Skin of body (tissue), 3 donors: ENCODE measurements around the gene ANKS3. TPM values are rescaled to one million over a fixed set of nuclear protein-coding genes. Genes with fewer than 3 reads are reported as not detected.
"Not testable (repeated sequence)": the region's sequence is repeated elsewhere in the genome, so short reads cannot be mapped to it uniquely, and the experiment has no call there.

ENCODE experiments used
- DNase-seq: peaks from one replicate; lab custom pipeline; 2025; lab: John Stamatoyannopoulos, UW
- small RNA-seq: library from RNA; depleted of rRNA; stranded (forward); fragments of <200 nt; gene quantifications from one replicate; pipeline ENCODE3, GENCODE V24; 2014; ENCODE audit warnings: low replicate concordance
- total RNA-seq: library from RNA; depleted of rRNA; stranded (reverse); fragments of >200 nt; gene quantifications from one replicate; pipeline ENCODE4 v1.2.3, GENCODE V29; 2014

ANKS3 gene
- total RNA-seq, 1 donor from 2014 or later = 16.9 TPM

DNA sequence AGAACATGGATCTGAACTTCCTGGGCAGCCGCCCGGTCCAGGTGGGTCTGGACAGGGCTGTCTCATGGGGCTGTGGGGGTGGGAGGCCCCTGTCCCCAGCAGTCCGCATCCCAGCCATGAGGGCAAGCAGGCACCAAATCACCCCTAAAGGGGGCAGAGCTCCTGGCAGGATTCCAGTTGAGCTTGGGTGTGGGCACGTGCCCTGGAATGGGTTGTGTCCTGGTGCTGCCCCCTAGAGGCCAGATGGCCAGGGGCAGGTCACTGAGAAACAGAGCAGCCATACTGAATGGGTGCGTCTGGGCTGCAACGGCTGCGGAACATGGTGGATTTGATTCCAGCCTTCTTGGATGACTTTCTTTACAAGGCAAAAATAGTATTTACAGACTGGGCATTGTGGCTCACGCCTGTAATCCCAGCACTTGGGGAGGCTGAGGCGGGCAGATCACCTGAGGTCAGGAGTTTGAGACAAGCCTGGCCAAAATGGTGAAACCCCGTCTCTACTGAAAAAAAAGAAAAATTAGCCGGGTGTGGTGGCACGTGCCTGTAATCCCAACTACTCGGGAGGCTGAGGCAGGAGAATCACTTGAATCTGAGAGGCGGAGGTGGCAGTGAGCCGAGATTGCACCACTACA lies 83.5 kb downstream of the ANKS3 start:
- DNase-seq = not testable (repeated sequence)

DNA sequence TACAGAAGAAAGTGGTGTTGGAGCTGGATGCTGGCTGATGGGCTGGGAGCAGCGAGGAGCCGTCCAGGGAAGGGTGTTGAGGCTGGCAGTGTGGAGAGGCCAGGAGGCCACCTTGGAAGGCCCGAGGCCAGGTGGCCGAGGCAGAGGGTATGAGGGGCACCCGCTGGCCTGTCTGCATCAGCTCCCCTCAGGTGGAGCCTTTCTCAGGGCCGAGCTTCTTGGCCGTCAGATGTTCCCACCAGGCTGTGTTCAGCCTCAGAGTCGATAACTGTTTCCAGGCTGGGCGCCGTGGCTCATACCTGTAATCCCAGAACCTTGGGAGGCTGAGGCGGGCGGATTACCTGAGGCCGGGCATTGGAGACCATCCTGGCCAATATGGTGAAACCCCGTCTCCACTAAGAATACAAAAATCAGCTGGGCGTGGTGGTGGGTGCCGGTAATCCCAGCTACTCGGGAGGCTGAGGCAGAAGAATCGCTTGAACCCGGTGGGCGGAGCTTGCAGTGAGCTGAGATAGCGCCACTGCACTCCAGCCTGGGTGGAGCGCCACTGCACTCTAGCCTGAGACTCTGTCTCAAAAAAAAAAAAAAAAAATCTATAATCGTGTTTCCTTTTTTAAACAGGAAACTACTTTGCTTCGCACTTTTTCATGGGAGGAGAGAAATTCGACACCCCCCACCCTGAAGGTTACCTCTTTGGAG lies 84.2 kb downstream of the ANKS3 start:
- no peak for DNase-seq

DNA sequence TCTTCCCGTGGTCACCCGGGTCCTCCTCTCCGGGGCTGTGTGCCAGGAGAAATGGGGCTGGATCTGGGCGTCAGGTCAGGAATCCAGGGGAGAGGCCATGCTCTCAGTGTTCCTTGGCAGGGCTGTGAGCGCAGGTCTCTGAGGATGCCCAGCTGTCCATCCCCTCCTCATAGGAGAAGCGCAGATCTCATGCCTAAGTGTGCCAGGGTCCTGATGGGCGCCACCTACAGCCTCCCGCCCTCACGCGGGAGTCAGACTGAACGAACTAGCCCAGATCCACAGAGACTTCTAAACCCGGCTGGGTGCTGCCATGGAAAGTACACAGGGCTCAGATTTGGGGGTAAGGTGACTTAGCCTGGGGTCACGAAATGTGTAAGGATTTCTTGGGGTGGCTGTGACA lies 85.2 kb downstream of the ANKS3 start:
- DNase-seq = no peak

DNA sequence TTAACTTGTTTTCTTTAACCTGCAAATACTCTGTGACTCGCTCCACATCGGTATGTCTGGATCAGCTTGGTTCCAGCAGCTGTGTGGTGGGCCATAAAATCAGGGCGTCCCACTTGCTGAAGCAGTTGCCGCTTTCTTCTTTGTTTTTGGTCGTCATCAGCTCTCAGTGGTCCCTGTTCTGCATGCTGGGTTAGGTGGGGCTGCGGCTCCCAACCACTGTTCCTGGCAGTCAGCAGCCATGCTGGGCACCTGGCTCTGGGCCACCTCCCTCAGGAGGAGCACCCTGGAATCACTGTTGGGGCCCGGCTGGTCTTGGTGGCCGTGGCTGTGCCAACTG lies 86.5 kb downstream of the ANKS3 start:
- no peak for DNase-seq

DNA sequence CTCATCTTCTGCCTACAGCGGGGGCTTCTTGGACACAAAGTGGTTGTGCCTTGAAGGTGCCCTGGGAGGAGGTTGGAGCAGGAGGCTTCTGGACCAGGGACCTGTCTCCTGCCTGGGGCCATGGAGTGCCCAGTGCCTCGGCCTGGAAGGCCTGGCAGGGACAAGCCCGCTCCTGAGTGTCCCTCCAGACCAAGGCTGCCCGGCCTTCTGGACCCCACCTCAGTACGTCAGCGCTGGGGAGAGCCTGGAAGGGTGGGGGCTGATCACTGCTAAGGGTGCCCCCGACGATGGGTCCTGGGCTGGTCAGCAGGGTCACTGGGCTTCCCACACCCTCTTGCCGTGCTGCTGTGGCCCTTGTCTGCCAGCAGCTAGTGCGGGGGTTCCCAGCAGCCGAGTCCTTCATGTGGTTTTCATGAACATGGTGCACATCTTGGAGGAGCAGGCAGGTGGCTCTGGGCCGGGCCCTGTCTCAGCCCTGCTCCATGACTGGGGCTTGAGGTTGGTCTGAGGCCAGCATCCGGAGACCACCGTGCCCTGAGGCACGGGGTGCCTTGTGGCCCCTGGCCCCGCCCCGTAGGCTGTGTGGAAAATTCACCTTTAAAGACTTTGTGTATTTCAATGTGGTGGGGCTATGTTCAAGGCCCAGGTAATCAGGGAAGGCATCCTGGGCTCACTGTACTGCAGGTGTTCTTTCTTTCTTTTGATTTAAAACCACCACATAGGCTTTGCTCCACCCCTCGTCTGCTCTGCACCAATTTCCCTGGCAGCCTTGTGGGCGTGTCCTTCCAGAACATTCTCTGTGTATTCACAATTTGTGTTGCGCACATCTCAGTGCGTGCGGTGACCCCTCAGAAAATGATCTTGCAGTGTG lies 87.1 kb downstream of the ANKS3 start:
- DNase-seq = no peak

Small RNAs within 50 kb of the gene (small RNA-seq; reads per million reads assigned to genes)
- gene MIR6769A = not detected
- gene RF00017 = not detected

Other genes starting within 250 kb of the ANKS3 start
- 6.6 TPM for gene CDIP1, start 195.5 kb downstream of the ANKS3 start, total RNA-seq
- 0.30 TPM for gene C16orf96, start 177.9 kb downstream of the ANKS3 start, total RNA-seq
- gene UBALD1, start 119.4 kb downstream of the ANKS3 start, total RNA-seq = 4.7 TPM
- gene MGRN1, start 109.4 kb downstream of the ANKS3 start, total RNA-seq = 21.6 TPM
- gene NUDT16L1, start 40.7 kb downstream of the ANKS3 start, total RNA-seq = 19.9 TPM
- gene DNAAF8, start 266 bp upstream of the ANKS3 start, total RNA-seq = 0.59 TPM
- gene ZNF500, start 32.9 kb upstream of the ANKS3 start, total RNA-seq = 5.5 TPM
- gene SEPTIN12, start 54.1 kb upstream of the ANKS3 start, total RNA-seq = not detected
- 1.3 TPM for gene SMIM22, start 61.1 kb upstream of the ANKS3 start, total RNA-seq
- gene ROGDI, start 68.4 kb upstream of the ANKS3 start, total RNA-seq = 5.3 TPM
- 35.1 TPM for gene GLYR1, start 113.0 kb upstream of the ANKS3 start, total RNA-seq
- 23.5 TPM for gene UBN1, start 113.2 kb upstream of the ANKS3 start, total RNA-seq
- gene PPL, start 202.9 kb upstream of the ANKS3 start, total RNA-seq = 69.8 TPM
- gene SEC14L5, start 224.1 kb upstream of the ANKS3 start, total RNA-seq = 0.49 TPM